AG04449 (cell line): ENCODE data around the gene LHFPL6.

Experiments
- CTCF ChIA-PET: fragments of 350-600 bp; formaldehyde crosslinking; extraction: SDS; loops from one replicate; lab custom pipeline; 2021; ENCODE audit warnings: antibody characterized with exemption; lab: Yijun Ruan, JAX
- POLR2A ChIA-PET: fragments of 400-600, 350-600 bp; formaldehyde crosslinking; extraction: SDS; loops from one replicate; lab custom pipeline; 2020; ENCODE audit warnings: antibody characterized with exemption, inconsistent platforms; lab: Yijun Ruan, JAX
- DNase-seq: peaks from one replicate; pipeline ENCODE4 v3.0.0-alpha.2; 2010; ENCODE audit warnings: low read depth, low spot score
- H3K4me3 ChIP-seq: 2 replicates; pipeline ENCODE4 v1.5.1; 2011; ENCODE audit warnings: low read depth, mild to moderate bottlenecking, control low read depth, low read length
- TF ChIP-seq, protein P1 (sequence below): IDR thresholded peaks from one replicate; pipeline ENCODE4 v1.5.1; 2011; ENCODE audit warnings: mild to moderate bottlenecking, moderate library complexity, low read length, control low read depth, inconsistent platforms; ENCODE audit not compliant: insufficient read depth; ENCODE audit errors: missing control alignments

Gene LHFPL6

DNA sequence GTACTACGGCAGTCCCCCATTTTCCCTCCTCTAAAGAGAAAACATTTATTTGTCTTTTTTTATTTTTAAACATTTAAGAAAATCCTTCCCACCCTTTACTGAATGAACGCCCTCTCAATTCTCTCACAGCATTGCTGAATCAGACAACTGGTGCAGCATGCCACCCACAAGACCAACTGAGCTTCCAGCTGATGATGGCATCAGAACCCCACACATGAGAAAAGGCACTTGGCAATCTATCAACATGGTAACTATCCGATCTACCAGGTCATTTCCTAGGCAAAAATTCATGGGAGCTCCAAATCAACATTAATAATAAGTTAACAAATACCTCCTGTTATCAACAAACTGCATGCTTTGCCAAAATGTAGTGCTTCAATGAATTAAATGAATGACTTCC is 43.1 kb downstream of the LHFPL6 start:
- ChIA-PET CTCF (interaction anchor here (0.8 kb wide), 1 partner anchor 52 kb away, joined by 3 read pairs; no protein-coding TSS in a partner anchor), POLR2A (no interaction called here)
- H3K4me3 ChIP-seq: no peak overlapping the region
- TF ChIP-seq, protein P1, sequence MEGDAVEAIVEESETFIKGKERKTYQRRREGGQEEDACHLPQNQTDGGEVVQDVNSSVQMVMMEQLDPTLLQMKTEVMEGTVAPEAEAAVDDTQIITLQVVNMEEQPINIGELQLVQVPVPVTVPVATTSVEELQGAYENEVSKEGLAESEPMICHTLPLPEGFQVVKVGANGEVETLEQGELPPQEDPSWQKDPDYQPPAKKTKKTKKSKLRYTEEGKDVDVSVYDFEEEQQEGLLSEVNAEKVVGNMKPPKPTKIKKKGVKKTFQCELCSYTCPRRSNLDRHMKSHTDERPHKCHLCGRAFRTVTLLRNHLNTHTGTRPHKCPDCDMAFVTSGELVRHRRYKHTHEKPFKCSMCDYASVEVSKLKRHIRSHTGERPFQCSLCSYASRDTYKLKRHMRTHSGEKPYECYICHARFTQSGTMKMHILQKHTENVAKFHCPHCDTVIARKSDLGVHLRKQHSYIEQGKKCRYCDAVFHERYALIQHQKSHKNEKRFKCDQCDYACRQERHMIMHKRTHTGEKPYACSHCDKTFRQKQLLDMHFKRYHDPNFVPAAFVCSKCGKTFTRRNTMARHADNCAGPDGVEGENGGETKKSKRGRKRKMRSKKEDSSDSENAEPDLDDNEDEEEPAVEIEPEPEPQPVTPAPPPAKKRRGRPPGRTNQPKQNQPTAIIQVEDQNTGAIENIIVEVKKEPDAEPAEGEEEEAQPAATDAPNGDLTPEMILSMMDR: no peak
- no peak for DNase-seq

GRCh38 chr13:39557285-39557955 is 45.6 kb downstream of the LHFPL6 start:
- DNase-seq: no peak
- POLR2A ChIA-PET: no interaction called here
- H3K4me3 ChIP-seq: no peak overlapping the region
- CTCF ChIA-PET: no interaction called here
- TF ChIP-seq, protein P1: no peak

DNA sequence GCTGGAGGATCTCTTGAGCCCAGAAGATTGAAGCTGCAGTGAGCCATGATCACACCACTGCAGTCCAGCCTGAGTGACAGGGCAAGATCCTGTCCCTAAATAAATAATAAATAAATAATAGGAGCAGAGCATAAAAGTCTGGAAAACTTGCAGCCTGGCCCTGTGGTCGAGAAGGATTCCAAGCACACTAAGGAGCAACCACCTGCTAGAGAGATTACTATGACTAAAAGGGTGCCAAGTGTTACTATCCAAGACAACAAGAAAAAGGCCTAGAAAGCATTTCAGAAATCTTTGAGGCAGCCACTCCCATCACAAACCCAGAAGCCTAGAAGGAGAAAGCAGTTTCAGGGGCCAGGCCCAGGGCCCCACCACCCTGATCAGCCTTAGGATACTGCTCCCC is 46.1 kb downstream of the LHFPL6 start:
- no peak for DNase-seq
- TF ChIP-seq, protein P1: no peak
- POLR2A ChIA-PET: no interaction called here
- CTCF ChIA-PET: no interaction called here
- no peak overlapping the region for H3K4me3 ChIP-seq

DNA sequence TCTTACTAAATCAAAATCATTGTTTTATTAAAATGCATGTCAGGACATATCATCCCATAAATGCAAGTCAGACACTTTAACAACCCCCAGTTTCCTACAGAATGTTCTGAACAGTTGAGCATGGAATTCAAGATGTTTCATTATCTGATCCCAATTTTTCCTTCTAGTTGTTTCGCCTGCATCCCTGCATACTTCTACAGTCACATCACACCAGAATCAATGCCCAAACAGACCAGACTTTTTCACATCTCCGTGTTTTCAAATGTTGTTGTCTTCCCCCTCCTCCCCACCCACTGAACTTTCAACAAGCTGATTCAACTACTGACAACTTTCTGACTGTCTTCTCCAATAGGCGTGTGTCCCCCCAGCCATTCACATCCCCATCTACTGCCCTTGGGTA is 48.6 kb downstream of the LHFPL6 start:
- TF ChIP-seq, protein P1: no peak
- ChIA-PET CTCF (no interaction called here), POLR2A (no interaction called here)
- DNase-seq: no peak
- no peak overlapping the region for H3K4me3 ChIP-seq

DNA sequence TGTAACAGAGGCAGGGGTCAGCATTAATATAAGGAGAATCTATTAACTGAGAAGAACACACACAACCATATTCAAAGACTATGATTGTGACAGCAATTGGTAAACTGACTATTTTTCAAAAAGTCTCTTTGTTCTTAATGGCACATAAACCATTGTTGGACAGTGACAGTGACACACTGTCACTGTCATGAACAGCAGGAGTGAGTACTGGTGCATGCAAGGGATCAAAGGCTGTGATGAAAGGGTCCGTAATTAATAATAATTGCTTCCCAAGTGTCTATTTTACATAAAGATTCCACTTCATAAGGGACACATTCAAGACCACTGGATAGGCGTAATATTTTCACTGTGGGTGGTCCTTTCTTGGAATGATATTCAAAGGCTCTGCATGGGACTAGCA is 50.7 kb downstream of the LHFPL6 start:
- TF ChIP-seq, protein P1: no peak
- no peak for DNase-seq
- ChIA-PET POLR2A (no interaction called here), CTCF (no interaction called here)
- H3K4me3 ChIP-seq: no peak overlapping the region

DNA sequence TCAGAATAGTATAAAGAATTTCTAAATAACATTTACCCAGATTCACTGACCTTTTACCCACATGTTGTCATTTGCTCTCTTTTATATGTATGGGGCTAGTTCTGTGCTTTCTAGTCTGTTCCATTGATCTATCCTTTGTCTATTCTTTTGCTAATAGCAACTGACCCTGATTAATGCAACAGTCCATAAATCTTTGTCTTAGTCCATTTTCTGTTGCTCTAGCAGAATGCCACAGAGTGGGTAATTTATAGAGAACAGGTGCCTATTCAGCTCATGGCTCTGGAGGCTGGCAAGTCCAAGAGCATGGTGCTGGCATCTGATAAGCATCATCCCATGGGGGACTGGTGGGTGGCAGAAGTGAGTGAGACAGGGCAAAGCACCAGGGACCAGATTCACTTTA is 52.1 kb downstream of the LHFPL6 start:
- POLR2A ChIA-PET: no interaction called here
- CTCF ChIA-PET: no interaction called here
- TF ChIP-seq, protein P1: no peak
- H3K4me3 ChIP-seq: no peak overlapping the region
- DNase-seq: no peak
